ENCODE results near the gene PHYHIPL.

- TF ChIP-seq REST (IDR thresholded peaks at IDR 0.05; ENCODE audit: low read depth, low read length) (no peak), USF2 (IDR thresholded peaks at IDR 0.05; ENCODE audit: borderline replicate concordance, low read depth, low read length) (no peak), RAD21 (IDR thresholded peaks at IDR 0.05; ENCODE audit: low read length) (no peak), CTCF (IDR thresholded peaks at IDR 0.05) (no peak), ELF1 (IDR thresholded peaks at IDR 0.05) (no peak), YY1 (IDR thresholded peaks at IDR 0.05; ENCODE audit: low read depth) (no peak), FOXJ3 (CRISPR knock-in tag; IDR thresholded peaks at IDR 0.05) (no peak), EZH2phosphoT487 (IDR thresholded peaks at IDR 0.05; ENCODE audit: borderline replicate concordance, low read depth) (no peak), TAF1 (IDR thresholded peaks at IDR 0.05; ENCODE audit: borderline replicate concordance, low read depth, low read length) (no peak), EP300 (IDR thresholded peaks at IDR 0.05; ENCODE audit: borderline replicate concordance in 1 of 2, low read depth in 1 of 2, low read length in 1 of 2) (no peak), IRF3 (IDR thresholded peaks at IDR 0.05; ENCODE audit: low read depth, low read length) (no peak), POLR2AphosphoS5 (IDR thresholded peaks at IDR 0.05; ENCODE audit: low read depth, low read length) (no peak)
Measured at GRCh38 chr10:59242057-59242456, 65.6 kb downstream of the PHYHIPL start.
